H1 (cell line): Measurements from ENCODE around the gene PARP15. TPM values are rescaled to one million over a fixed set of nuclear protein-coding genes. Genes with fewer than 3 reads are reported as not detected.

ENCODE experiments used
- CTCF ChIA-PET: fragments of 300-600 bp; sonication (Branson Sonifier 250); formaldehyde crosslinking; loops from one replicate; lab custom pipeline; 2021; ENCODE audit not compliant: partially characterized antibody; lab: Charles Lee
- POLR2A ChIA-PET: fragments of 300-600 bp; sonication (Branson Sonifier 250); formaldehyde crosslinking; loops from one replicate; lab custom pipeline; 2021; ENCODE audit warnings: inconsistent platforms; ENCODE audit not compliant: partially characterized antibody; lab: Charles Lee
- DNase-seq, 2 experiments: peaks; one replicate each; pipeline versions ENCODE4 v3.0.0 to v3.0.0-alpha.2; 2010 to 2022; ENCODE audit warnings: low spot score in 2 of 2, low read depth in 1 of 2, mixed read lengths in 1 of 2
- FAIRE-seq: peaks from 2 replicates; lab custom pipeline; 2011; peaks lifted over from hg19 to GRCh38; lab: Jason Lieb, UNC
- H2AFZ ChIP-seq: 2 replicates; pipeline ENCODE4 v1.8.1; 2012; ENCODE audit warnings: low read length, inconsistent platforms
- H2AK5ac ChIP-seq: 2 replicates; pipeline ENCODE4 v1.6.1; 2013; ENCODE audit warnings: low read depth, low read length
- H2BK120ac ChIP-seq: replicated peaks from 2 replicates; pipeline ENCODE3; 2013; ENCODE audit warnings: low read depth, low read length, inconsistent platforms
- H2BK12ac ChIP-seq: 2 replicates; pipeline ENCODE4 v1.6.1; 2013; ENCODE audit warnings: low read depth, low read length
- H2BK15ac ChIP-seq: 2 replicates; pipeline ENCODE4 v1.6.1; 2013; ENCODE audit warnings: low read length
- H2BK20ac ChIP-seq: 2 replicates; pipeline ENCODE4 v1.6.1; 2013; ENCODE audit warnings: low read length
- H2BK5ac ChIP-seq: 2 replicates; pipeline ENCODE4 v1.6.1; 2013; ENCODE audit warnings: low read depth, low read length
- H3K14ac ChIP-seq: 2 replicates; pipeline ENCODE4 v1.6.1; 2013; ENCODE audit warnings: inconsistent platforms; ENCODE audit not compliant: insufficient read length
- H3K18ac ChIP-seq: 2 replicates; pipeline ENCODE4 v1.6.1; 2013; ENCODE audit warnings: low read length; ENCODE audit errors: extremely low read depth
- H3K23ac ChIP-seq: 2 replicates; pipeline ENCODE4 v1.6.1; 2013; ENCODE audit warnings: inconsistent platforms; ENCODE audit not compliant: insufficient read length
- H3K23me2 ChIP-seq: 2 replicates; pipeline ENCODE4 v1.6.1; 2013; ENCODE audit warnings: low read depth, low read length
- H3K27ac ChIP-seq: 2 replicates; pipeline ENCODE4 v1.6.1; 2011; ENCODE audit warnings: low read depth, low read length, inconsistent platforms
- H3K27me3 ChIP-seq, 4 experiments: replicated peaks in 1 of 4; 1 replicate in 1 of 4; 2 replicates in 3 of 4; pipeline versions ENCODE4 v1.6.1 to v1.8.1; 2011 to 2013; ENCODE audit warnings: low read length in 3 of 4, mild to moderate bottlenecking in 3 of 4, inconsistent platforms in 2 of 4, mixed read lengths in 2 of 4, moderate library complexity in 1 of 4; ENCODE audit not compliant: control insufficient read depth in 3 of 4, insufficient read depth in 3 of 4; ENCODE audit errors: extremely low read depth in 1 of 4
- H3K36me3 ChIP-seq, 4 experiments: 2 replicates each; pipeline versions ENCODE4 v1.6.1 to v1.8.1; 2011 to 2013; ENCODE audit warnings: mild to moderate bottlenecking in 4 of 4, low read length in 3 of 4, moderate library complexity in 2 of 4, control low read depth in 1 of 4, inconsistent platforms in 1 of 4; ENCODE audit not compliant: insufficient read depth in 4 of 4, control insufficient read depth in 2 of 4
- H3K4ac ChIP-seq: replicated peaks from 2 replicates; pipeline ENCODE3; 2013; ENCODE audit warnings: low read length, low read depth, mixed read lengths, inconsistent platforms; ENCODE audit not compliant: insufficient read length
- H3K4me1 ChIP-seq, 4 experiments: replicated peaks in 1 of 4; 1 replicate in 1 of 4; 2 replicates in 3 of 4; pipeline versions ENCODE4 v1.6.1 to v1.8.1; 2011 to 2013; ENCODE audit warnings: low read length in 3 of 4, inconsistent platforms in 2 of 4, mixed read lengths in 1 of 4; ENCODE audit not compliant: insufficient read depth in 4 of 4, control insufficient read depth in 3 of 4
- H3K4me2 ChIP-seq, 2 experiments: 2 replicates each; pipeline versions ENCODE4 v1.6.1 to v1.8.1; 2011 to 2013; ENCODE audit warnings: low read depth in 2 of 2, low read length in 2 of 2, control low read depth in 1 of 2, inconsistent platforms in 1 of 2, mild to moderate bottlenecking in 1 of 2; ENCODE audit not compliant: insufficient read depth in 1 of 2
- H3K4me3 ChIP-seq, 4 experiments: fragments of 200-600, 300-600 bp in 1 of 4; sonication (generic), shearing (Covaris generic), sonication (Bioruptor Twin) in 1 of 4; 2 replicates each; pipeline versions ENCODE4 v1.5.1 to v1.8.1; 2011 to 2016; ENCODE audit warnings: low read length in 4 of 4, low read depth in 3 of 4, control low read depth in 2 of 4, inconsistent platforms in 2 of 4, mild to moderate bottlenecking in 2 of 4, mixed read lengths in 1 of 4, moderate library complexity in 1 of 4; ENCODE audit not compliant: insufficient read depth in 2 of 4; ENCODE audit errors: extremely low read depth in 1 of 4
- H3K56ac ChIP-seq: replicated peaks from 2 replicates; pipeline ENCODE3; 2013; ENCODE audit warnings: low read depth, mild to moderate bottlenecking, mixed read lengths, low read length, inconsistent platforms; ENCODE audit not compliant: insufficient read length
- H3K79me1 ChIP-seq: 2 replicates; pipeline ENCODE4 v1.6.1; 2013; ENCODE audit warnings: low read depth, low read length, control low read depth
- H3K79me2 ChIP-seq, 2 experiments: 2 replicates each; pipeline versions ENCODE4 v1.6.1 to v1.8.1; 2012 to 2013; ENCODE audit warnings: low read length in 2 of 2, mild to moderate bottlenecking in 2 of 2, inconsistent platforms in 1 of 2; ENCODE audit not compliant: insufficient read depth in 2 of 2, control insufficient read depth in 1 of 2
- H3K9ac ChIP-seq, 4 experiments: replicated peaks in 1 of 4; 1 replicate in 1 of 4; 2 replicates in 3 of 4; pipeline versions ENCODE4 v1.6.1 to v1.8.1; 2011 to 2013; ENCODE audit warnings: low read depth in 3 of 4, low read length in 3 of 4, control low read depth in 2 of 4, mild to moderate bottlenecking in 2 of 4, moderate library complexity in 2 of 4, inconsistent platforms in 1 of 4; ENCODE audit errors: extremely low read depth in 1 of 4
- H3K9me3 ChIP-seq, 2 experiments: 2 replicates each; pipeline versions ENCODE4 v1.6.1 to v1.8.1; 2012 to 2013; ENCODE audit warnings: mild to moderate bottlenecking in 2 of 2, moderate library complexity in 2 of 2, control low read depth in 1 of 2, inconsistent platforms in 1 of 2, low read depth in 1 of 2, low read length in 1 of 2, mixed read lengths in 1 of 2; ENCODE audit not compliant: insufficient read depth in 2 of 2
- H4K20me1 ChIP-seq, 2 experiments: replicated peaks in 1 of 2; 2 replicates each; pipeline versions ENCODE3 to v1.8.1; 2011 to 2013; ENCODE audit warnings: inconsistent platforms in 2 of 2, low read length in 2 of 2, mild to moderate bottlenecking in 1 of 2; ENCODE audit not compliant: insufficient read depth in 2 of 2, control insufficient read depth in 1 of 2
- H4K5ac ChIP-seq: 2 replicates; pipeline ENCODE4 v1.6.1; 2013; ENCODE audit warnings: low read length, low read depth, mixed read lengths, inconsistent platforms; ENCODE audit not compliant: insufficient read length
- H4K8ac ChIP-seq: 2 replicates; pipeline ENCODE4 v1.8.0; 2013; ENCODE audit warnings: mild to moderate bottlenecking, moderate library complexity, low read length, inconsistent platforms; ENCODE audit not compliant: insufficient read depth; ENCODE audit errors: extremely low read depth
- H4K91ac ChIP-seq: replicated peaks from 2 replicates; pipeline ENCODE3; 2013; ENCODE audit warnings: low read length, mixed read lengths, inconsistent platforms; ENCODE audit not compliant: insufficient read length
- BCL11A ChIP-seq, 2 experiments: IDR thresholded peaks; one replicate each; pipeline ENCODE4 v1.6.1; 2011; ENCODE audit warnings: low read depth in 2 of 2, low read length in 2 of 2, mild to moderate bottlenecking in 2 of 2
- EZH2 ChIP-seq: fragments of 200-600 bp; sonication (generic); IDR thresholded peaks from 2 replicates; pipeline ENCODE4 v1.7.1; 2012; ENCODE audit warnings: low read depth, mild to moderate bottlenecking, moderate library complexity, low read length, inconsistent platforms; ENCODE audit not compliant: severe bottlenecking
- KDM5A ChIP-seq: fragments of 200-600 bp; IDR thresholded peaks from 2 replicates; pipeline ENCODE4 v1.7.1; 2012; ENCODE audit warnings: mild to moderate bottlenecking, low read length, inconsistent platforms, mixed read lengths
- MAFK ChIP-seq: IDR thresholded peaks from 2 replicates; pipeline ENCODE4 v1.6.1; 2012; ENCODE audit warnings: low read depth, mild to moderate bottlenecking, improper control_type of control experiment, low read length
- POLR2AphosphoS5 ChIP-seq: IDR thresholded peaks from 2 replicates; pipeline ENCODE4 v1.6.1; 2011; ENCODE audit warnings: low read depth, low read length
- POU5F1 ChIP-seq: IDR thresholded peaks from 2 replicates; pipeline ENCODE4 v1.6.1; 2011; ENCODE audit warnings: low read depth, mild to moderate bottlenecking, low read length, moderate library complexity
- RBBP5 ChIP-seq: IDR thresholded peaks from 2 replicates; pipeline ENCODE4 v1.7.1; 2012; ENCODE audit warnings: low read depth, mild to moderate bottlenecking, inconsistent platforms, low read length, moderate library complexity, borderline replicate concordance
- RNF2 ChIP-seq: fragments of 200-900, 300-1000 bp; sonication (generic); IDR thresholded peaks from 2 replicates; pipeline ENCODE4 v1.7.1; 2016; ENCODE audit warnings: borderline replicate concordance, low read depth, mild to moderate bottlenecking, antibody characterized with exemption, low read length; ENCODE audit not compliant: poor library complexity, severe bottlenecking; ENCODE audit errors: missing control alignments
- SIX5 ChIP-seq: IDR thresholded peaks from 2 replicates; pipeline ENCODE4 v1.6.1; 2011; ENCODE audit warnings: mild to moderate bottlenecking, low read depth, low read length
- SP2 ChIP-seq: IDR thresholded peaks from 2 replicates; pipeline ENCODE4 v1.6.1; 2012; ENCODE audit warnings: mild to moderate bottlenecking, low read length, inconsistent platforms
- SUZ12 ChIP-seq: fragments of 200-600 bp; sonication (generic); IDR thresholded peaks from 2 replicates; pipeline ENCODE4 v1.6.1; 2012; ENCODE audit warnings: mild to moderate bottlenecking, inconsistent platforms, low read length, moderate library complexity, mixed read lengths
- WGBS, 2 experiments: shearing (Covaris generic) in 1 of 2; methylation state at CpG; one replicate each; pipeline versions ENCODE4 v1.1.6 to v1.1.7; 2013 to 2015; ENCODE audit warnings: low lambda C conversion rate in 2 of 2, mixed read lengths in 2 of 2, inconsistent platforms in 1 of 2, low coverage in 1 of 2, missing lambda C conversion rate in 1 of 2; ENCODE audit not compliant: insufficient replicate concordance in 2 of 2, insufficient coverage in 1 of 2, insufficient read length in 1 of 2; ENCODE audit errors: extremely low coverage in 1 of 2, missing lambda C conversion rate in 1 of 2; 5-methylcytosine and 5-hydroxymethylcytosine counted together
- polyA plus RNA-seq, 7 experiments: library from polyadenylated mRNA; depleted of rRNA in 3 of 7; stranded (reverse) in 5 of 7; unstranded in 2 of 7; fragments of >200 nt in 5 of 7; fragments of 200-250 nt in 2 of 7; gene quantifications; 1 replicate in 5 of 7; 2 replicates in 1 of 7; 4 replicates in 1 of 7; pipeline versions ENCODE4 v1.2.1 to v1.2.3, GENCODE V29; 2011 to 2013; ENCODE audit warnings: missing spikeins in 2 of 7, mixed read lengths in 2 of 7
- total RNA-seq: library from RNA; stranded (reverse); fragmentation: NEBNext Ultra II Directional; extraction: Animal tissue kit (Norgen Biotek cat#: 25700); gene quantifications from 2 replicates; pipeline ENCODE4 v1.2.1, GENCODE V29; 2021
- TF ChIP-seq, protein P1 (sequence below): IDR thresholded peaks from 2 replicates; pipeline ENCODE4 v1.6.1; 2011; ENCODE audit warnings: low read depth, mild to moderate bottlenecking, low read length; ENCODE audit not compliant: insufficient read depth

The PARP15 gene
- total and polyA plus RNA-seq, 2 of the 8 experiments (the other 6 are each of a cell fraction or from before 2014, with no cell fraction given), result 0.37 to 0.45 TPM

DNA sequence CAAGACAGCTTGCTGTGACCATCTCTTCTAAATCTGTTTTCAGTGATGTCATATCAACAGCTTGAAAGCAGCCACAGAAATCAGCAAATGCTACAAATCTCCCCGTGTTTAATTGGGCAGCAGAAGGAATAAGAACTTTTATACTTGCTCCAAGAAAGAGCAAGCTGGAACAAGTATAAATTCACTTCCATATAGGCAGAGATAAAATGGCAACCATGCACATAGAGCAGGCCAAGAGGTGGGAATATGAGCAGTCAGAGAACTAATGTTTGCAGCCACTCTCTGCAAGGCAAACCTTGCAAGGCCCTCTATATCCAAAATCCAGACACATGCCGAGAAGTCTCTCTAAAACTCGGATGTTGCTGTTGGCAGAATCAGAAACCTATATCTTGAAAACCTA is 29.4 kb upstream of the PARP15 start:
- Histone ChIP-seq H3K4me2 (no peak overlapping the region), H3K9ac (no peak overlapping the region), H4K20me1 (no peaks in the 10 kb centered on the region), H2BK20ac (no peak overlapping the region), H3K4ac (no peak overlapping the region), H3K18ac (no peak overlapping the region), H4K91ac (no peak overlapping the region), H4K8ac (no peak overlapping the region), H3K14ac (no peak overlapping the region), H2AK5ac (no peak overlapping the region), H2BK12ac (no peak overlapping the region), H3K23me2 (no peaks in the 10 kb centered on the region), H3K56ac (no peak overlapping the region), H2BK120ac (no peak overlapping the region), H4K5ac (no peak overlapping the region), H3K36me3 (no peaks in the 10 kb centered on the region), H3K27ac (no peak overlapping the region), H2AFZ (no peak overlapping the region), H3K79me2 (no peaks in the 10 kb centered on the region), H3K79me1 (no peaks in the 10 kb centered on the region), H3K9me3 (no peaks in the 10 kb centered on the region), H3K27me3 (no peaks in the 10 kb centered on the region), H2BK15ac (0 out of 2 replicates have a peak overlapping the region, but pooled peaks have one; percentile 11), H3K23ac (no peak overlapping the region), H2BK5ac (no peak overlapping the region), H3K4me1 (peaks cover 0 to 3% (median 0%) of the 10 kb centered on the region in 4 experiments; a peak in 1 of 7 replicates), H3K4me3 (no peak overlapping the region)
- POLR2A ChIA-PET, result interaction anchor here (1.0 kb wide), 1 partner anchor 14 kb away, joined by 3 read pairs; no protein-coding TSS in a partner anchor
- CTCF ChIA-PET, result interaction anchor here (0.7 to 2.6 kb wide), 8 partner anchors 8 to 90 kb away, joined by 3 to 13 read pairs (median 3); partner anchors contain the start of genes DTX3L and PARP9
- no peak for FAIRE-seq
- WGBS, 2 experiments, result 86% methylated on average over 3 of the region's 3 CpGs; no CpG with 5 or more reads in 1 of the 2 experiments
- DNase-seq, result no peak
- TF ChIP-seq POLR2AphosphoS5, result no peak
- TF ChIP-seq POU5F1, result no peak
- no peak for TF ChIP-seq SP2
- no peak for TF ChIP-seq KDM5A
- TF ChIP-seq RNF2, result no peak
- TF ChIP-seq MAFK, result no peak
- TF ChIP-seq SIX5, result no peak
- no peak for TF ChIP-seq EZH2
- TF ChIP-seq RBBP5, result no peak
- no peak for TF ChIP-seq BCL11A (IDR thresholded peaks at IDR 0.05; ENCODE audit: low read depth in 2 of 2, low read length in 2 of 2)
- TF ChIP-seq, protein P1, sequence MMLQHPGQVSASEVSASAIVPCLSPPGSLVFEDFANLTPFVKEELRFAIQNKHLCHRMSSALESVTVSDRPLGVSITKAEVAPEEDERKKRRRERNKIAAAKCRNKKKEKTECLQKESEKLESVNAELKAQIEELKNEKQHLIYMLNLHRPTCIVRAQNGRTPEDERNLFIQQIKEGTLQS, result no peak
- TF ChIP-seq SUZ12, result no peak
